GM18873 (cell line): ENCODE data around the gene PARM1.

Experiments used
- ATAC-seq: cut with Tn5 transposase; IDR thresholded peaks from one replicate; pipeline ENCODE4 v1.9.1; 2021; ENCODE audit warnings: mild to moderate bottlenecking, moderate library complexity, moderate number of reproducible peaks; ENCODE audit not compliant: unreplicated experiment, low FRiP score

PARM1 gene

GRCh38 chr4:75057369-75057768 is 124.5 kb downstream of the PARM1 start:
- ATAC-seq = no peak

- no peak for ATAC-seq
Observed at GRCh38 chr4:75058486-75058885, 125.6 kb downstream of the PARM1 start.

- no peak for ATAC-seq
Observed at GRCh38 chr4:75063433-75063832, 130.5 kb downstream of the PARM1 start.

GRCh38 chr4:75065909-75066308 is 133.0 kb downstream of the PARM1 start:
- no peak for ATAC-seq

GRCh38 chr4:75069493-75070074 is 136.7 kb downstream of the PARM1 start:
- ATAC-seq = peak; percentile 54

- ATAC-seq = no peak
Observed at GRCh38 chr4:75071317-75071716, 138.4 kb downstream of the PARM1 start.

GRCh38 chr4:75080888-75081287 is 148.0 kb downstream of the PARM1 start:
- no peak for ATAC-seq

GRCh38 chr4:75081561-75081960 is 148.6 kb downstream of the PARM1 start:
- ATAC-seq = no peak

- ATAC-seq = no peak
Observed at GRCh38 chr4:75087416-75087815, 154.5 kb downstream of the PARM1 start.

- ATAC-seq = no peak
Observed at GRCh38 chr4:75087865-75088264, 154.9 kb downstream of the PARM1 start.

- no peak for ATAC-seq
Observed at GRCh38 chr4:75089206-75089605, 156.3 kb downstream of the PARM1 start.

- peak; percentile 95 for ATAC-seq
Observed at GRCh38 chr4:75099321-75099720, 166.4 kb downstream of the PARM1 start.
